ENCODE results near the gene LMNTD1.

The LMNTD1 gene

GRCh38 chr12:25502118-25502517 is 51.0 kb downstream of the LMNTD1 start:
- Histone ChIP-seq H3K9me3 (ENCODE audit: insufficient read depth, low read length) (0 out of 2 replicates have a peak, but pooled peaks cover 4% of the 10 kb centered on the region), H3K9ac (ENCODE audit: low read length) (no peak overlapping the region), H3K9me2 (replicated peaks; ENCODE audit: insufficient read depth, low read length) (no peaks in the 10 kb centered on the region), H2AFZ (ENCODE audit: low read depth, low read length, severe bottlenecking) (no peak overlapping the region), H3K79me2 (ENCODE audit: insufficient read depth, low read length) (no peaks in the 10 kb centered on the region), H3F3A (ENCODE audit: insufficient read depth) (no peaks in the 10 kb centered on the region), H3K4me2 (ENCODE audit: low read depth, low read length, poor library complexity, severe bottlenecking) (no peak overlapping the region), H3K4me3 (ENCODE audit: insufficient read depth, low read length, poor library complexity, severe bottlenecking) (no peak overlapping the region), H3K27me3 (ENCODE audit: low read length) (no peaks in the 10 kb centered on the region), H3K27ac (ENCODE audit: low read depth, low read length) (no peak overlapping the region), H4K20me1 (ENCODE audit: low read depth, low read length) (no peaks in the 10 kb centered on the region), H3K36me3 (ENCODE audit: low read length) (no peaks in the 10 kb centered on the region)
- TF ChIP-seq EZH2phosphoT487 (conservative IDR thresholded peaks at IDR 0.05; ENCODE audit: low read length) (no peak), CTCF (IDR thresholded peaks at IDR 0.05; ENCODE audit: insufficient read depth, low read length, poor library complexity, severe bottlenecking) (no peak)

- no peaks in the 10 kb centered on the region for H3F3A ChIP-seq (ENCODE audit: insufficient read depth)
- 0 out of 2 replicates have a peak, but pooled peaks cover 4% of the 10 kb centered on the region for H3K9me3 ChIP-seq (ENCODE audit: insufficient read depth, low read length)
- no peaks in the 10 kb centered on the region for H3K9me2 ChIP-seq (replicated peaks; ENCODE audit: insufficient read depth, low read length)
- H3K4me2 ChIP-seq (ENCODE audit: low read depth, low read length, poor library complexity, severe bottlenecking), result no peak overlapping the region
- no peaks in the 10 kb centered on the region for H3K36me3 ChIP-seq (ENCODE audit: low read length)
- no peak overlapping the region for H3K9ac ChIP-seq (ENCODE audit: low read length)
- no peak overlapping the region for H2AFZ ChIP-seq (ENCODE audit: low read depth, low read length, severe bottlenecking)
- no peak for TF ChIP-seq CTCF (IDR thresholded peaks at IDR 0.05; ENCODE audit: insufficient read depth, low read length, poor library complexity, severe bottlenecking)
- no peak for TF ChIP-seq EZH2phosphoT487 (conservative IDR thresholded peaks at IDR 0.05; ENCODE audit: low read length)
- H3K27me3 ChIP-seq (ENCODE audit: low read length), result no peaks in the 10 kb centered on the region
- H3K4me3 ChIP-seq (ENCODE audit: insufficient read depth, low read length, poor library complexity, severe bottlenecking), result no peak overlapping the region
- no peak overlapping the region for H3K27ac ChIP-seq (ENCODE audit: low read depth, low read length)
- H4K20me1 ChIP-seq (ENCODE audit: low read depth, low read length), result no peaks in the 10 kb centered on the region
- no peaks in the 10 kb centered on the region for H3K79me2 ChIP-seq (ENCODE audit: insufficient read depth, low read length)
Measured at GRCh38 chr12:25501549-25501948, 51.5 kb downstream of the LMNTD1 start.

GRCh38 chr12:25500651-25501050 is 52.4 kb downstream of the LMNTD1 start:
- H3F3A ChIP-seq (ENCODE audit: insufficient read depth), result no peaks in the 10 kb centered on the region
- TF ChIP-seq EZH2phosphoT487 (conservative IDR thresholded peaks at IDR 0.05; ENCODE audit: low read length), result no peak
- TF ChIP-seq CTCF (IDR thresholded peaks at IDR 0.05; ENCODE audit: insufficient read depth, low read length, poor library complexity, severe bottlenecking), result no peak
- no peaks in the 10 kb centered on the region for H3K79me2 ChIP-seq (ENCODE audit: insufficient read depth, low read length)
- no peaks in the 10 kb centered on the region for H4K20me1 ChIP-seq (ENCODE audit: low read depth, low read length)
- no peaks in the 10 kb centered on the region for H3K9me2 ChIP-seq (replicated peaks; ENCODE audit: insufficient read depth, low read length)
- H3K36me3 ChIP-seq (ENCODE audit: low read length), result no peaks in the 10 kb centered on the region
- H3K27ac ChIP-seq (ENCODE audit: low read depth, low read length), result no peak overlapping the region
- H3K9me3 ChIP-seq (ENCODE audit: insufficient read depth, low read length), result 0 out of 2 replicates have a peak, but pooled peaks cover 4% of the 10 kb centered on the region
- no peak overlapping the region for H2AFZ ChIP-seq (ENCODE audit: low read depth, low read length, severe bottlenecking)
- no peak overlapping the region for H3K9ac ChIP-seq (ENCODE audit: low read length)
- no peak overlapping the region for H3K4me2 ChIP-seq (ENCODE audit: low read depth, low read length, poor library complexity, severe bottlenecking)
- H3K27me3 ChIP-seq (ENCODE audit: low read length), result no peaks in the 10 kb centered on the region
- H3K4me3 ChIP-seq (ENCODE audit: insufficient read depth, low read length, poor library complexity, severe bottlenecking), result no peak overlapping the region
